ENCODE measurements around the gene UNK. TPM values are rescaled to one million over a fixed set of nuclear protein-coding genes. Genes with fewer than 3 reads are reported as not detected.

Gene UNK
- total and polyA plus RNA-seq, 2 of the 13 experiments (the other 11 are each of a cell fraction or from before 2014, with no cell fraction given) = 31.6 to 33.0 TPM

DNA sequence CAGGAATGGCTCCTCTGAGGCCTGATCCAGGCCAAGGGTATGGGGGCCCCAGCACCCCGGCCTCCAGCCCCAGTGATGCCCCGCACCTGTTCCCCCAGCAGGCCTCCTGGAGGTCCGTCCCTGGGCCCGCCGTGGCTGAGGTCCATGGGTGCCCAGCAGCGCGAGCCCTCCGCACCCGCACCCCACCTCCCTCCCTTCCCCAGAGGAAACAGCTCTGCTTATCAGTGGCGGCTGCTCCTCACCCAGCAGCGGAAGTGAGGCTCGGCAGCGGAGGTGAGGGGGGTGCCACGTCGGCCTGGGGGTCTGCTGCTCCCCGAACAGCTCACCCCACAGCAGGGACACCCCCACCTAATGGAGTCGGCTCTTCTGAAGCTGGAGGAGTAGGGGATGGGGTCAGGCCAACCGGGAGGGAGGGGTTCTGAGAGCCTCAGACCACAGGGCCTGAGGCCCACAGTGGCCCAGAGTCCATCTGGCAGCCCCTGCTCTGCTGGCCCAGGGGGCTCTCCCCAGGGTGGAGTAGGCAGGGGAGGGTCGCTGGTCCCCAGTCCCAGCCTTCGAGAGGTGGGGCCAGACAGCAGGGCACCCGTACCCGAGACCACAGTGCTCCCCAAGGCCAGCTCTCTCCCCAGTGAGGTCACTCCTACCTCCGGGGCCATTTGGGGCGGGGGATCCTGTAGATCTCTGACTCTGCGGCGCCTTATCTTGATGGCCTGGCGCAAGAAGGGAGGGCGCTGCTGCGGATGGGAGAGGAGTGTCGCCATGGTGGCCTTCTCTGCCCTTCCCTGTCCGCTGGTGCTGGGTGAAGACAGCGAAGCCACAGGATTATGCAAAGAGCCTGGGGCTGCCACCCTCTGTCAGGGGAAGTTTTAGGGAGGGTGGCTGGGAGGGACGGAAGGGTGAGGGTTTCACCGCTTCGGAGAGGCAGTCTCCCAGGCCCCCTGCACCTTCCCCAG lies 59.2 kb downstream of the UNK start, which contains the start of gene UNC13D (continued):
- TF ChIP-seq TCF7 (IDR thresholded peaks at IDR 0.05; ENCODE audit: low read depth) (peak; percentile 10; the same call in 1 of the 2 replicates), ATF7 (IDR thresholded peaks at IDR 0.05) (no peak), ATF7 (CRISPR knock-in tag; IDR thresholded peaks at IDR 0.05) (peak; percentile 17; the same call in 1 of the 2 replicates), ZBTB3 (CRISPR knock-in tag; IDR thresholded peaks at IDR 0.05; ENCODE audit: borderline replicate concordance, low read depth) (no peak), TBX2 (CRISPR knock-in tag; IDR thresholded peaks at IDR 0.05; ENCODE audit: borderline replicate concordance) (peak; percentile 56), ZSCAN9 (CRISPR knock-in tag; IDR thresholded peaks at IDR 0.05; ENCODE audit: borderline replicate concordance) (0 out of 2 replicates have a peak, but pooled peaks have one; percentile 6), ZNF329 (CRISPR knock-in tag; IDR thresholded peaks at IDR 0.05; ENCODE audit: low read depth) (no peak), KAT8 (CRISPR knock-in tag; IDR thresholded peaks at IDR 0.05) (peak; percentile 28; the same call in 1 of the 2 replicates), YEATS2 (CRISPR knock-in tag; IDR thresholded peaks at IDR 0.05; ENCODE audit: borderline replicate concordance) (peak; percentile 9; the same call in 1 of the 2 replicates), KLF15 (CRISPR knock-in tag; IDR thresholded peaks at IDR 0.05; ENCODE audit: borderline replicate concordance) (no peak), DNMT1 (CRISPR knock-in tag; IDR thresholded peaks at IDR 0.05) (no peak; the same call in 1 of the 2 replicates), PHF21A (CRISPR knock-in tag; IDR thresholded peaks at IDR 0.05) (peak; percentile 42; the same call in 1 of the 2 replicates), ZBTB7B (CRISPR knock-in tag; IDR thresholded peaks at IDR 0.05) (peak; percentile 76), SSRP1 (CRISPR knock-in tag; IDR thresholded peaks at IDR 0.05) (peak; percentile 44; the same call in 1 of the 2 replicates), PHF8 (CRISPR knock-in tag; IDR thresholded peaks at IDR 0.05) (peak; percentile 62), PITX1 (CRISPR knock-in tag; IDR thresholded peaks at IDR 0.05) (peak; percentile 33; the same call in 1 of the 2 replicates)
- TF ChIP-seq, protein P1, sequence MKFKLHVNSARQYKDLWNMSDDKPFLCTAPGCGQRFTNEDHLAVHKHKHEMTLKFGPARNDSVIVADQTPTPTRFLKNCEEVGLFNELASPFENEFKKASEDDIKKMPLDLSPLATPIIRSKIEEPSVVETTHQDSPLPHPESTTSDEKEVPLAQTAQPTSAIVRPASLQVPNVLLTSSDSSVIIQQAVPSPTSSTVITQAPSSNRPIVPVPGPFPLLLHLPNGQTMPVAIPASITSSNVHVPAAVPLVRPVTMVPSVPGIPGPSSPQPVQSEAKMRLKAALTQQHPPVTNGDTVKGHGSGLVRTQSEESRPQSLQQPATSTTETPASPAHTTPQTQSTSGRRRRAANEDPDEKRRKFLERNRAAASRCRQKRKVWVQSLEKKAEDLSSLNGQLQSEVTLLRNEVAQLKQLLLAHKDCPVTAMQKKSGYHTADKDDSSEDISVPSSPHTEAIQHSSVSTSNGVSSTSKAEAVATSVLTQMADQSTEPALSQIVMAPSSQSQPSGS (CRISPR knock-in tag; IDR thresholded peaks at IDR 0.05) = peak; percentile 49
- TF ChIP-seq, protein P2, sequence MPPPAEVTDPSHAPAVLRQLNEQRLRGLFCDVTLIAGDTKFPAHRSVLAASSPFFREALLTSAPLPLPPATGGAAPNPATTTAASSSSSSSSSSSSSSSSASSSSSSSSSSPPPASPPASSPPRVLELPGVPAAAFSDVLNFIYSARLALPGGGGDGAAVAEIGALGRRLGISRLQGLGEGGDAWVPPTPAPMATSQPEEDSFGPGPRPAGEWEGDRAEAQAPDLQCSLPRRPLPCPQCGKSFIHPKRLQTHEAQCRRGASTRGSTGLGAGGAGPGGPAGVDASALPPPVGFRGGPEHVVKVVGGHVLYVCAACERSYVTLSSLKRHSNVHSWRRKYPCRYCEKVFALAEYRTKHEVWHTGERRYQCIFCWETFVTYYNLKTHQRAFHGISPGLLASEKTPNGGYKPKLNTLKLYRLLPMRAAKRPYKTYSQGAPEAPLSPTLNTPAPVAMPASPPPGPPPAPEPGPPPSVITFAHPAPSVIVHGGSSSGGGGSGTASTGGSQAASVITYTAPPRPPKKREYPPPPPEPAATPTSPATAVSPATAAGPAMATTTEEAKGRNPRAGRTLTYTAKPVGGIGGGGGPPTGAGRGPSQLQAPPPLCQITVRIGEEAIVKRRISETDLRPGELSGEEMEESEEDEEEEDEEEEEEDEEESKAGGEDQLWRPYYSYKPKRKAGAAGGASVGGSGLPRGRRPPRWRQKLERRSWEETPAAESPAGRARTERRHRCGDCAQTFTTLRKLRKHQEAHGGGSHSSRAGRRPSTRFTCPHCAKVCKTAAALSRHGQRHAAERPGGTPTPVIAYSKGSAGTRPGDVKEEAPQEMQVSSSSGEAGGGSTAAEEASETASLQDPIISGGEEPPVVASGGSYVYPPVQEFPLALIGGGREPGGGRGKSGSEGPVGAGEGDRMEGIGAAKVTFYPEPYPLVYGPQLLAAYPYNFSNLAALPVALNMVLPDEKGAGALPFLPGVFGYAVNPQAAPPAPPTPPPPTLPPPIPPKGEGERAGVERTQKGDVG (CRISPR knock-in tag; IDR thresholded peaks at IDR 0.05; ENCODE audit: borderline replicate concordance) = peak; percentile 85
- TF ChIP-seq, protein P3, sequence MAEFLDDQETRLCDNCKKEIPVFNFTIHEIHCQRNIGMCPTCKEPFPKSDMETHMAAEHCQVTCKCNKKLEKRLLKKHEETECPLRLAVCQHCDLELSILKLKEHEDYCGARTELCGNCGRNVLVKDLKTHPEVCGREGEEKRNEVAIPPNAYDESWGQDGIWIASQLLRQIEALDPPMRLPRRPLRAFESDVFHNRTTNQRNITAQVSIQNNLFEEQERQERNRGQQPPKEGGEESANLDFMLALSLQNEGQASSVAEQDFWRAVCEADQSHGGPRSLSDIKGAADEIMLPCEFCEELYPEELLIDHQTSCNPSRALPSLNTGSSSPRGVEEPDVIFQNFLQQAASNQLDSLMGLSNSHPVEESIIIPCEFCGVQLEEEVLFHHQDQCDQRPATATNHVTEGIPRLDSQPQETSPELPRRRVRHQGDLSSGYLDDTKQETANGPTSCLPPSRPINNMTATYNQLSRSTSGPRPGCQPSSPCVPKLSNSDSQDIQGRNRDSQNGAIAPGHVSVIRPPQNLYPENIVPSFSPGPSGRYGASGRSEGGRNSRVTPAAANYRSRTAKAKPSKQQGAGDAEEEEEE (CRISPR knock-in tag; IDR thresholded peaks at IDR 0.05; ENCODE audit: borderline replicate concordance) = no peak
- TF ChIP-seq, protein P4, sequence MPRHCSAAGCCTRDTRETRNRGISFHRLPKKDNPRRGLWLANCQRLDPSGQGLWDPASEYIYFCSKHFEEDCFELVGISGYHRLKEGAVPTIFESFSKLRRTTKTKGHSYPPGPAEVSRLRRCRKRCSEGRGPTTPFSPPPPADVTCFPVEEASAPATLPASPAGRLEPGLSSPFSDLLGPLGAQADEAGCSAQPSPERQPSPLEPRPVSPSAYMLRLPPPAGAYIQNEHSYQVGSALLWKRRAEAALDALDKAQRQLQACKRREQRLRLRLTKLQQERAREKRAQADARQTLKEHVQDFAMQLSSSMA (CRISPR knock-in tag; IDR thresholded peaks at IDR 0.05) = peak; percentile 32; the same call in 1 of the 2 replicates
- TF ChIP-seq, protein P5, sequence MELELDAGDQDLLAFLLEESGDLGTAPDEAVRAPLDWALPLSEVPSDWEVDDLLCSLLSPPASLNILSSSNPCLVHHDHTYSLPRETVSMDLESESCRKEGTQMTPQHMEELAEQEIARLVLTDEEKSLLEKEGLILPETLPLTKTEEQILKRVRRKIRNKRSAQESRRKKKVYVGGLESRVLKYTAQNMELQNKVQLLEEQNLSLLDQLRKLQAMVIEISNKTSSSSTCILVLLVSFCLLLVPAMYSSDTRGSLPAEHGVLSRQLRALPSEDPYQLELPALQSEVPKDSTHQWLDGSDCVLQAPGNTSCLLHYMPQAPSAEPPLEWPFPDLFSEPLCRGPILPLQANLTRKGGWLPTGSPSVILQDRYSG (CRISPR knock-in tag; IDR thresholded peaks at IDR 0.05) = 0 out of 2 replicates have a peak, but pooled peaks have one; percentile 28

Measured in HepG2 (cell line).